Measurements from ENCODE around the gene RPS21. TPM values are rescaled to one million over a fixed set of nuclear protein-coding genes. Genes with fewer than 3 reads are reported as not detected.
A peak's percentile ranks its signal among the peaks of the same experiment; 100 is the strongest.

The RPS21 gene
- total and polyA plus RNA-seq, 2 of the 13 experiments (the other 11 are each of a cell fraction or from before 2014, with no cell fraction given): 2,647 to 11,063 TPM

GRCh38 chr20:62382306-62383198 is 4.4 kb upstream of the RPS21 start (continued):
- 0 out of 2 replicates have a peak, but pooled peaks have one; percentile 54 for TF ChIP-seq ZNF800 (CRISPR knock-in tag; IDR thresholded peaks at IDR 0.05)
- TF ChIP-seq KDM5B (CRISPR knock-in tag; IDR thresholded peaks at IDR 0.05; ENCODE audit: borderline replicate concordance): peak; percentile 81
- no peak for TF ChIP-seq TCF7 (IDR thresholded peaks at IDR 0.05; ENCODE audit: low read depth)
- peak; percentile 36 for TF ChIP-seq MED8 (CRISPR knock-in tag; IDR thresholded peaks at IDR 0.05; ENCODE audit: insufficient replicate concordance)
- TF ChIP-seq ZBTB40 (IDR thresholded peaks at IDR 0.05): no peak
- TF ChIP-seq ZBTB40 (CRISPR knock-in tag; IDR thresholded peaks at IDR 0.05): peak; percentile 57; the same call in 1 of the 2 replicates
- no peak for TF ChIP-seq NAIF1 (CRISPR knock-in tag; IDR thresholded peaks at IDR 0.05; ENCODE audit: borderline replicate concordance)
- peak; percentile 99 for TF ChIP-seq RAD21 (CRISPR knock-in tag; IDR thresholded peaks at IDR 0.05)
- TF ChIP-seq ZNF724P (CRISPR knock-in tag; IDR thresholded peaks at IDR 0.05; ENCODE audit: borderline replicate concordance): 0 out of 2 replicates have a peak, but pooled peaks have one; percentile 51
- peak; percentile 69; the same call in 1 of the 2 replicates for TF ChIP-seq ZBTB4 (CRISPR knock-in tag; IDR thresholded peaks at IDR 0.05; ENCODE audit: borderline replicate concordance)
- TF ChIP-seq PHF8 (CRISPR knock-in tag; IDR thresholded peaks at IDR 0.05): 0 out of 2 replicates have a peak, but pooled peaks have one; percentile 45
- peak; percentile 53; the same call in 1 of the 2 replicates for TF ChIP-seq ZBTB7B (CRISPR knock-in tag; IDR thresholded peaks at IDR 0.05)
- peak; percentile 98 for TF ChIP-seq KDM2A (CRISPR knock-in tag; IDR thresholded peaks at IDR 0.05; ENCODE audit: borderline replicate concordance, low read depth)
- TF ChIP-seq KDM4B (CRISPR knock-in tag; IDR thresholded peaks at IDR 0.05): peak; percentile 92; the same call in 1 of the 2 replicates

All from HepG2 (cell line).